Heart right ventricle (tissue), 16 donors: Measurements from ENCODE around the gene CALHM6. TPM values are rescaled to one million over a fixed set of nuclear protein-coding genes. Genes with fewer than 3 reads are reported as not detected.

Source experiments
- ATAC-seq, 8 donors: fragments of 200-7000 bp; cut with Tn5 transposase; one replicate each; pipeline ENCODE4 v1.9.1; 2020; ENCODE audit warnings: mild to moderate bottlenecking in 8 of 8, moderate library complexity in 8 of 8, moderate number of reproducible peaks in 1 of 8
- DNase-seq, 2 donors: peaks; one replicate each; pipeline ENCODE4 v3.0.0-alpha.2; 2020
- H3K27ac ChIP-seq, 10 donors: fragments of 200-600 bp; sonication (generic) in 2 of 10; one replicate each; pipeline versions ENCODE4 v1.5.0 to v1.8.0; 2020 to 2022; ENCODE audit warnings: mild to moderate bottlenecking in 3 of 10
- H3K27me3 ChIP-seq, 7 donors: fragments of 200-600 bp; one replicate each; pipeline ENCODE4 v1.8.0; 2021 to 2022; ENCODE audit warnings: mild to moderate bottlenecking in 2 of 7
- H3K36me3 ChIP-seq, 9 donors: fragments of 200-600 bp; sonication (generic) in 1 of 9; one replicate each; pipeline versions ENCODE4 v1.5.0 to v1.8.0; 2020 to 2022; ENCODE audit warnings: mild to moderate bottlenecking in 2 of 9
- H3K4me1 ChIP-seq, 9 donors: fragments of 200-600 bp; sonication (generic) in 1 of 9; one replicate each; pipeline versions ENCODE4 v1.5.0 to v1.8.0; 2020 to 2022; ENCODE audit warnings: mild to moderate bottlenecking in 4 of 9
- H3K4me3 ChIP-seq, 10 donors: fragments of 200-600 bp; sonication (generic) in 2 of 10; one replicate each; pipeline versions ENCODE4 v1.5.0 to v1.8.0; 2020 to 2022; ENCODE audit warnings: mild to moderate bottlenecking in 7 of 10, moderate library complexity in 2 of 10
- H3K9me3 ChIP-seq, 11 donors: fragments of 200-600 bp in 10 of 11; sonication (generic) in 2 of 11; one replicate each; pipeline versions ENCODE4 v1.5.0 to v1.8.0; 2013 to 2022; ENCODE audit warnings: mild to moderate bottlenecking in 2 of 11, control low read depth in 1 of 11, moderate library complexity in 1 of 11
- WGBS, 2 donors: extraction: QIAGEN DNeasy Blood & Tissue Kit; methylation state at CpG; one replicate each; pipeline ENCODE4 v1.1.7; 2013; ENCODE audit warnings: inconsistent platforms in 1 of 2; 5-methylcytosine and 5-hydroxymethylcytosine counted together
- intact Hi-C, 10 donors: fragments of 100-400 bp; cut with DNase I; formaldehyde crosslinking; loops; one replicate each; pipeline versions ENCODE4 v1.11.1 to v1.14.2; 2022
- polyA plus RNA-seq, 2 donors: library from polyadenylated mRNA; stranded (reverse); fragments of 200-250 nt; gene quantifications; one replicate each; pipeline ENCODE4 v1.2.3, GENCODE V29; 2013
- total RNA-seq, 10 donors: library from RNA; stranded (reverse); fragmentation: NEBNext Ultra II Directional in 3 of 10; extraction: Animal tissue kit (Norgen Biotek cat#: 25700) in 3 of 10; gene quantifications; one replicate each; pipeline versions ENCODE4 v1.2.1 to v1.2.4, GENCODE V29; 2021 to 2023
- TF ChIP-seq, protein P1 (sequence below), 9 donors: fragments of 200-600 bp; sonication (generic) in 2 of 9; IDR thresholded peaks; one replicate each; pipeline versions ENCODE4 v1.5.0 to v1.8.0; 2021 to 2022; ENCODE audit warnings: antibody characterized with exemption in 9 of 9, mild to moderate bottlenecking in 5 of 9, moderate library complexity in 1 of 9
- donor health status: Arrhythmogenic right ventricular cardiomyopathy.
- donor health status: ischemic (EF 13 %, LVEDD 7.1; RV severe dilation, severe dysfunction).
- donor health status: healthy with polysubstance abuse.
- donor health status: DM: no; HTN: yes; CAD: no.
- donor health status: DM: no; HTN: no; CAD: no.
- donor health status: ischemic (EF 25% LVEDD 6.9; RV normal size, moderate dysfunction).
- donor health status: ischemic (EF 25% LVEDD 5.7; RV mildly dilated, moderate dysfunction).
- donor health status: healthy.
- donor health status: DM: yes; HTN: yes; CAD: no.
- donor health status: Ischemic cardiomyopathy.
- donor health status: ischemic (EF 35%, LVEDD 5.7; RV mildly dilated, moderate dysfunction).
- donor health status: nonischemic (EF 11% LVEDD 7.7; RV severe dilation, severe dysfunction).
- donor health status: DM: yes; HTN: yes; CAD: no.
- donor health status: PGD.
- donor health status: ischemic (EF 29% LVEDD 5.4; RV normal size, mild dysfunction).
- donor health status: nonischemic (EF 23%, LVEDD 6.1; RV moderate dilation, normal function).

Gene CALHM6
- total and polyA plus RNA-seq, 12 donors = 0.45 to 40.8 (median 1.5) TPM; not detected in 2

DNA sequence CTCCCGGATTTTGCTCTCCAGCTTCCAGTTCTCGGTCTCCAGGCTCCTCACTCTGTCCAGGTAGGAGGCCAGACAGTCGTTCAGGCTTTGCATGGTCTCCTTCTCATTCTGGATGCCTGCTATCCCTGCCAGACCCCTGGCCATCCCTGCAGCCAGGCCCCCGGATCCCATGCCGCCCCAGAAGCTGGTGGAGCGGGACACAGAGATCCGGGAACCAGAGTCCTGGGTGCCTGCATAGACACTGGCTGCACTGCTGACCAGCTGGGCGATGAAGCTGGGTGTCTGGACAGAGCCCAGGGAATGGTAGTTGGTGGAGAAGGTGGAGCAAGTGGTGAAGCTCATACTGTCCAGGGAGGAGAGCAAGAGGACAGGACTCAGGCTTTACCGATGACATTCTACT, 2.9 kb upstream of the CALHM6 start:
- no peak overlapping the region for H3K4me3 ChIP-seq
- H3K36me3 ChIP-seq = no peaks in the 10 kb centered on the region
- no peaks in the 10 kb centered on the region for H3K9me3 ChIP-seq
- WGBS, 2 donors = 93 to 95% methylated on average over 9 of the region's 9 CpGs
- H3K4me1 ChIP-seq = peaks cover 0 to 34% (median 0%) of the 10 kb centered on the region in 9 donors
- ATAC-seq (no peak), DNase-seq (no peak)
- peaks cover 0 to 20% (median 8%) of the 10 kb centered on the region in 7 donors for H3K27me3 ChIP-seq
- intact Hi-C loops = no loop called here
- TF ChIP-seq, protein P1, sequence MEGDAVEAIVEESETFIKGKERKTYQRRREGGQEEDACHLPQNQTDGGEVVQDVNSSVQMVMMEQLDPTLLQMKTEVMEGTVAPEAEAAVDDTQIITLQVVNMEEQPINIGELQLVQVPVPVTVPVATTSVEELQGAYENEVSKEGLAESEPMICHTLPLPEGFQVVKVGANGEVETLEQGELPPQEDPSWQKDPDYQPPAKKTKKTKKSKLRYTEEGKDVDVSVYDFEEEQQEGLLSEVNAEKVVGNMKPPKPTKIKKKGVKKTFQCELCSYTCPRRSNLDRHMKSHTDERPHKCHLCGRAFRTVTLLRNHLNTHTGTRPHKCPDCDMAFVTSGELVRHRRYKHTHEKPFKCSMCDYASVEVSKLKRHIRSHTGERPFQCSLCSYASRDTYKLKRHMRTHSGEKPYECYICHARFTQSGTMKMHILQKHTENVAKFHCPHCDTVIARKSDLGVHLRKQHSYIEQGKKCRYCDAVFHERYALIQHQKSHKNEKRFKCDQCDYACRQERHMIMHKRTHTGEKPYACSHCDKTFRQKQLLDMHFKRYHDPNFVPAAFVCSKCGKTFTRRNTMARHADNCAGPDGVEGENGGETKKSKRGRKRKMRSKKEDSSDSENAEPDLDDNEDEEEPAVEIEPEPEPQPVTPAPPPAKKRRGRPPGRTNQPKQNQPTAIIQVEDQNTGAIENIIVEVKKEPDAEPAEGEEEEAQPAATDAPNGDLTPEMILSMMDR (IDR thresholded peaks at IDR 0.05) = no peak
- no peak overlapping the region for H3K27ac ChIP-seq

DNA sequence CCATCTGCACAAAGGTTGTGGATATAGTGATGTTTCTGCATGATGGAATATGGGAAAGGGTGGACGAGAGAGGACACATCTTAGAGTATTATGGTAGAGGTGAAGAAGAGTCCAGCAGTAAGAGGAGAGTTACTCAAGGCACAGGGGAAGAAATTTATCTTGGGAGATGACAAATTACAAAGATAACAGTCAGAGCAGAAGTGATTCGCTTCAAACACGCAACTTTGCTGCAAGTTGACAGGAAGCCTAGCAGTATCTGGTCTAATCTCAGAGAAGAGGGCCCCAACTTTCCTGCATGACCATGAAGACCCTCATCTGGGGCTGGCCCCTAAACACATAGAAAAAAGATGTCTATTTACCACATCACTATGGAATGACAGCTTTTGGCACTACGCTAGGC, 1.2 kb upstream of the CALHM6 start:
- no peak overlapping the region for H3K4me3 ChIP-seq
- no peak overlapping the region for H3K27ac ChIP-seq
- no peaks in the 10 kb centered on the region for H3K36me3 ChIP-seq
- H3K27me3 ChIP-seq = peaks cover 0 to 22% (median 10%) of the 10 kb centered on the region in 7 donors
- H3K9me3 ChIP-seq = no peaks in the 10 kb centered on the region
- ATAC-seq = no peak
- DNase-seq = no peak
- intact Hi-C loops = no loop called here
- TF ChIP-seq, protein P1 (IDR thresholded peaks at IDR 0.05) = no peak
- peaks cover 0 to 50% (median 0%) of the 10 kb centered on the region in 9 donors for H3K4me1 ChIP-seq
- WGBS, 2 donors = 86 to 92% methylated on average over 4 of the region's 4 CpGs

DNA sequence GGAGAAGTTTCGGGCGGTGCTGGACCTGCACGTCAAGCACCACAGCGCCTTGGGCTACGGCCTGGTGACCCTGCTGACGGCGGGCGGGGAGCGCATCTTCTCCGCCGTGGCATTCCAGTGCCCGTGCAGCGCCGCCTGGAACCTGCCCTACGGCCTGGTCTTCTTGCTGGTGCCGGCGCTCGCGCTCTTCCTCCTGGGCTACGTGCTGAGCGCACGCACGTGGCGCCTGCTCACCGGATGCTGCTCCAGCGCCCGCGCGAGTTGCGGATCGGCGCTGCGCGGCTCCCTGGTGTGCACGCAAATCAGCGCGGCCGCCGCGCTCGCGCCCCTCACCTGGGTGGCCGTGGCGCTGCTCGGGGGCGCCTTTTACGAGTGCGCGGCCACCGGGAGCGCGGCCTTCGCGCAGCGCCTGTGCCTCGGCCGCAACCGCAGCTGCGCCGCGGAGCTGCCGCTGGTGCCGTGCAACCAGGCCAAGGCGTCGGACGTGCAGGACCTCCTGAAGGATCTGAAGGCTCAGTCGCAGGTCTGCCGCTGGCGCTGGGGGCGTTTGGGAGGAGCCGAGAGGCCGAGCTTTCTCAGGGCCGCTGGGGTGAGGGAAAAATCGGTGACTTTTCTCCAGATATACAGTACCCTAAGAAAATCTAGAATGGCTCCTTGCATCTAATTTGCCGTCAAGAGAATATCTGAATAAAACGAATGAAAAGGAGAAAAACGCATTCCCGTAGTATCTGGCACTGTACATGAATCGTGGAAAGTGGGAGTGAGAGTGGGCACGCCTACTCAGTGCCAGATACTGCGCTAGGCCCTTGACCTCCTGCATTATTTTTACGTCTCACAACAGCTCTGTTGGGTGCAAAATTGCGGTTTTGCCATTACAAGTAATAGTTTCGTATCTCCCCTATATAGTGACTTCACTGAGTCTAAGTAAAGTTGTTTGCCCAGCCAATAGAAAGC, 1.0 kb downstream of the CALHM6 start:
- ATAC-seq (peak; percentile 69 to 87 (median 76)), DNase-seq (peak; percentile 7 to 46)
- Histone ChIP-seq H3K27me3 (peaks cover 0 to 22% (median 10%) of the 10 kb centered on the region in 7 donors), H3K4me1 (peaks cover 0 to 48% (median 0%) of the 10 kb centered on the region in 9 donors), H3K36me3 (no peaks in the 10 kb centered on the region), H3K9me3 (no peaks in the 10 kb centered on the region), H3K27ac (peak overlapping the region in 4 of 10 donors; percentile 20 to 90 (median 30)), H3K4me3 (peak overlapping the region; percentile 11 to 65 (median 53))
- TF ChIP-seq, protein P1 (IDR thresholded peaks at IDR 0.05) = peak in 2 of 9 donors; percentile 6 to 7
- WGBS, 2 donors = 11% methylated on average over 84 of the region's 84 CpGs
- intact Hi-C loops = no loop called here

DNA sequence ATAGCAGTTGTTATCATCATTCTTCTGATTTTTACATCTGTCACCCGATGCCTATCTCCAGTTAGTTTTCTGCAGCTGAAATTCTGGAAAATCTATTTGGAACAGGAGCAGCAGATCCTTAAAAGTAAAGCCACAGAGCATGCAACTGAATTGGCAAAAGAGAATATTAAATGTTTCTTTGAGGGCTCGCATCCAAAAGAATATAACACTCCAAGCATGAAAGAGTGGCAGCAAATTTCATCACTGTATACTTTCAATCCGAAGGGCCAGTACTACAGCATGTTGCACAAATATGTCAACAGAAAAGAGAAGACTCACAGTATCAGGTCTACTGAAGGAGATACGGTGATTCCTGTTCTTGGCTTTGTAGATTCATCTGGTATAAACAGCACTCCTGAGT, 2.1 kb downstream of the CALHM6 start:
- Histone ChIP-seq H3K36me3 (no peaks in the 10 kb centered on the region), H3K27ac (peak overlapping the region in 1 of 10 donors; percentile 90), H3K4me1 (peaks cover 0 to 42% (median 3%) of the 10 kb centered on the region in 9 donors), H3K9me3 (no peaks in the 10 kb centered on the region), H3K4me3 (peak overlapping the region in 1 of 10 donors; percentile 65), H3K27me3 (peaks cover 0 to 22% (median 10%) of the 10 kb centered on the region in 7 donors)
- TF ChIP-seq, protein P1 (IDR thresholded peaks at IDR 0.05) = no peak
- no peak for ATAC-seq
- intact Hi-C loops = no loop called here
- DNase-seq = no peak
- WGBS, 2 donors = 90 to 96% methylated on average over 4 of the region's 4 CpGs
